ENCODE data around the gene TEX261.

The TEX261 gene

DNA sequence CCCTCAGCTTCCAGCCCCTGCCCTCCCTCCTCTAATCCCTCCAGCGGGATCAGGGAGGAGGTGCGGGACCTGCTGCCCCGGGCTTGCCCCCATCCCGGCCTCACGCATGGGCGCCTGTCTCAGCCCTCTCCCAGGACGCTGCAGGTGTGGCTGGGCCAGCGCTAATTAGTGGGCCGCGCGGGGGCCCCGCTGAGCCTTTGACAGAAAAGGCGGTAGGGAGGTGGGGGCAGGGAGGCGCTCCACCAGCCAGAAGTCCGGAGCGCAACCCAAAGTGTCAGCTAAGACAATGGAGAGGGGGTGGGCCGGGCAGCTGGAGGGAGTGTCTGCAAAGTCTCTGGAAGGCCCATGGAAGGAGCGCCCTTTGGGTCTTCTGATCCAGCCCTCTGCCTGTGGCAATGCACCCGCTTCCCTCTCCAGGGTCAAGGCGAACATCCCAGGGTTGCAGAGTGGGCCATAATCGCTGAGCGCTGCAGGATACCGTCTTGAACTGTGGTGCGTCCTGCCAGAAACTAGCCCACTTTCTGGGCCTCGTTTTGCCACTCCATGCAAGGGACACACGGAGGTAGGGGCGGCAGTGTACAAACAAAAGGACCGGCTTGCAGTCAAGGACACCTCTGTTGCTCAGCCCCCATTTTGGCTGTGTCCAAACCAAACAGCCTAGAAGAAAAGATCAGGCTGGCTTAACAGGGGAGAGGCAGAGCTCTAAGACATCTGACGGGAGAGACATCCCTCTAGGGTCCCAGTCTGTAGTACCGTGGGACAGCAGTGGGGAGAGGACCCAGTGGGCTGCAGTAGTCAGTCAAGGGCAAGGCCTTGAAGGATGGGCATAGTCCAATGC, 55.5 kb downstream of the TEX261 start:
- TF ChIP-seq, protein P1, sequence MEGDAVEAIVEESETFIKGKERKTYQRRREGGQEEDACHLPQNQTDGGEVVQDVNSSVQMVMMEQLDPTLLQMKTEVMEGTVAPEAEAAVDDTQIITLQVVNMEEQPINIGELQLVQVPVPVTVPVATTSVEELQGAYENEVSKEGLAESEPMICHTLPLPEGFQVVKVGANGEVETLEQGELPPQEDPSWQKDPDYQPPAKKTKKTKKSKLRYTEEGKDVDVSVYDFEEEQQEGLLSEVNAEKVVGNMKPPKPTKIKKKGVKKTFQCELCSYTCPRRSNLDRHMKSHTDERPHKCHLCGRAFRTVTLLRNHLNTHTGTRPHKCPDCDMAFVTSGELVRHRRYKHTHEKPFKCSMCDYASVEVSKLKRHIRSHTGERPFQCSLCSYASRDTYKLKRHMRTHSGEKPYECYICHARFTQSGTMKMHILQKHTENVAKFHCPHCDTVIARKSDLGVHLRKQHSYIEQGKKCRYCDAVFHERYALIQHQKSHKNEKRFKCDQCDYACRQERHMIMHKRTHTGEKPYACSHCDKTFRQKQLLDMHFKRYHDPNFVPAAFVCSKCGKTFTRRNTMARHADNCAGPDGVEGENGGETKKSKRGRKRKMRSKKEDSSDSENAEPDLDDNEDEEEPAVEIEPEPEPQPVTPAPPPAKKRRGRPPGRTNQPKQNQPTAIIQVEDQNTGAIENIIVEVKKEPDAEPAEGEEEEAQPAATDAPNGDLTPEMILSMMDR (IDR thresholded peaks at IDR 0.05; ENCODE audit: control insufficient read depth, extremely low read depth, insufficient read depth), result no peak
- H3K4me3 ChIP-seq (ENCODE audit: low read depth, low read length), result no peak overlapping the region
- no peak for DNase-seq (ENCODE audit: low read depth)

DNA sequence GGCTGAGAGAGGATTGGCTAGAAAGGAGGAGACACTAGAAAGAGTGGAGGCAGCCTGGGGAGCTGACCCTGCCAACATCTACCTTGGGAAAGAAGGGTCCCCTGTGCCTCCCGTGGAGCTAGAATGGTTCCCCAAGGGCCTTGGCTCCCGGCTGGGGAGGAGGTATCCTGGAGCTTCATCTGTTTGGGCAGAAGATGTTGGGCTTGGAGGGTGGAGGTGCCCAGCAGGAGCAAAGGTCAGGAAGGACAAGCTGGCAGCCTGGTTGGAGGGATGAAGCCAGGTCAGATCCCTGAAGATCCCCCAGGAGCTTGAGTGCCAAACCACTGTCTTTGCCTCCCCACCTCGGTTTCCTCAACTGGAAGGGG, 56.1 kb downstream of the TEX261 start:
- no peak overlapping the region for H3K4me3 ChIP-seq (ENCODE audit: low read depth, low read length)
- no peak for DNase-seq (ENCODE audit: low read depth)
- TF ChIP-seq, protein P1 (IDR thresholded peaks at IDR 0.05; ENCODE audit: control insufficient read depth, extremely low read depth, insufficient read depth), result no peak

DNA sequence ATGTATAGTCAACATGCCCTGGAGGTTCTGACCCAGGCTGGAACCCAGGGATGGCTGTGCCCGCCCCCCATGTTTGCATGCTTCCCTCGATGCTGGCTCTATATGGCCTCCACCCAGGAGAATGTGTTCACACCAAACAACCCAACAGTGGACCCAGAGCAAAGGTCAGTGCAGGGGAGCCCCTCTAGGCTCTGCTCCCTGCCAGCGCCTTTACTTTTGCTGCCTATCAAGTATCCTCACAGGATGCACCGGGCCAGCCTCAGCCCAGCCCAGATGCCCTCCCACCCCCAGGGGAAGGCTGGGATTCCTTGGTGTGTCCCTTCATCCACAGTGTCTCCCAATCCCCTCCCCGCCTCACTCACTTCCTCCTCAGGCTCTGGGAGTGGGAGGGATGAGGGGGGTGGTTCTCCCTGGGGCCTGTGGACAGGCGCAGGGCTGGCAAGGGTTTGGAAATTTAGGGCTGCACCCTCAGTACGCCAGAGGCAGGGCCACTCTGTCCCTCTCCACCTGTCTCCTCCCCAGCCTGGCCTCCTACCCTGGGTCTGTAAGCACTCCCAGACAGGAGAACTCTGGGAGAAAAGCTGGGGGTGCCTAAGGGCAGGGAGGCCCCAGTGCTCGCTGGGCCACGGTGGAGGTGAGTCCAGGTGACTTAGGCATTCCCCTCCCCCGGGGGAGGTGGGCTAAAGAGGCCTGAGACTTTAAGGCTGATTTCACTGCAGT, 56.6 kb downstream of the TEX261 start:
- no peak for DNase-seq (ENCODE audit: low read depth)
- H3K4me3 ChIP-seq (ENCODE audit: low read depth, low read length), result no peak overlapping the region
- TF ChIP-seq, protein P1 (IDR thresholded peaks at IDR 0.05; ENCODE audit: control insufficient read depth, extremely low read depth, insufficient read depth), result no peak

DNA sequence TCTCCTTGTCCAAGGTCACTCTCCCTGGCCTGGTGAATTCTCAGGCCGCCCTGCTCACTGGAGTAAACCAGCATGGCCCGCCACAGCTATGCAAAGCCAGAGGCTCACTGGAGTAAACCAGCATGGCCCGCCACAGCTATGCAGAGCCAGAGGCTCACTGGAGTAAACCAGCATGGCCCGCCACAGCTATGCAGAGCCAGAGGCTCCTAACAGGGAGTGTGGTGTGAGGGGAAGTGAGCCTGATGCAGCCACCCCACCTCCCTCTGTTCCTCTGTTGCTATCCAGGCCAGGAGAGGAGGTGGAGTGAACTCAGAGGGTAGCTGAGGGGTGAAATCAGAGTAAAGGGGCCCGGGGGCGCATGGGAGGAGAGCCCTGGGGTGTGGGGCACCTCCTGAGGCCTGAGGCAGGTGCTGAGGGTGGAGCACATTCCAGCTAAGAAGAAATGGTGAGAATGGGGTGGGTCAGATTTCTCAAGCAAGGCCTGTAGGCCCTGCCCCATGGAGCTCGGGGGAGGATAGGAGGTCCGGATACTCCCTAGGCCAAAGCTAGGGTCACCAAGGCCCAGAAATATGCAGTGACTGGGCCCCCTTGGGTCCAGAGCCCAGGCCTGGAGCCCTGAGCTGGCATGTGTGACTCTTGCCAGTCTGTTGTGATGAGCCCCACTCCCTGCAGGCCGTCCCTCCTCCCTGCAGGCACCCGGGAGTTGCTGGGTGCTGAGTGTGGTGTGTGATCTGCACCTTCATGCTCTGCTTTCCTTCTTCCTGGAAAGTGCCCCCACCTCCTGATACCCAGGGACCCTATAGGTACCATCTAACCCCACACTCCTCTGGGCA, 57.5 kb downstream of the TEX261 start:
- TF ChIP-seq, protein P1 (IDR thresholded peaks at IDR 0.05; ENCODE audit: control insufficient read depth, extremely low read depth, insufficient read depth), result no peak
- no peak overlapping the region for H3K4me3 ChIP-seq (ENCODE audit: low read depth, low read length)
- no peak for DNase-seq (ENCODE audit: low read depth)

DNA sequence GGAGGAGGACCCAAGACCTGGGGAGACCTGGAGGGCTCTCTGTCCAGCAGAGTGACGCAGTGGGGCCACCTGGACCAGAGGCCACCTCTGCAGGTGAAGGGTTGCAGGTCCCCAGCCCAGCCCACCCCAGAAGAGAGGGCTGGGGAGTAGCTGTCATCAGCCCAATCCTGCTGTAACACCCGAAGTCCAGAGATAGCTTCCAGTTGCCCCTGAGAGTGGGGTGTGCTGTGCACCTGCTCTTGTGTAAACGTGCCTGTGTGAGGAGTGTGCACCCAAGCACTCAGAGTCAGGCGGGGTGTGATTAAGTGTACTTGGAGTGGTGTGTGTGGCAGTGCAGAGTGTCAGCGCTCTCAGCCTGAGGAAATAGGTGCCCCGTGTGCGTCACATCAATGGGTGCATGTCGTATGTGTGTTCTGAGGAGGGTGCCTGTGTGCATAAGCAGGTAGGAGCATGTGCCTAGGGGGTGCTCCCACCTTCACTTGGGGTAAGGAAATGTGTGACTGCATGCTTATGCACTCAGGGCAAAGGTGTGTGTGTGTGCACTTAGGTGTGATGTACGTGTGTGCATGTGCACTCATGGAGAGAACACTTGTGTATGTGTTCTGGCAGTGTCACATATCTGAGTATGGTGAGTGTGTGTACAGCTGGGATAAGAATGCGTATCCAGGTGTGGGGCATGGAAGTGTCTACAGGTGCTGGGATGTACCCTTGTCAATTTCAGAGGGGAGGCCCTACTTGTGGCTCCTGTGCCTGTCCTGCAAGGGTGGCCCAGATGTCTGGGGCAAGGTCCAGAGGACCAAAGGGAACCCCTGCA, 58.3 kb downstream of the TEX261 start:
- DNase-seq (ENCODE audit: low read depth), result no peak
- TF ChIP-seq, protein P1 (IDR thresholded peaks at IDR 0.05; ENCODE audit: control insufficient read depth, extremely low read depth, insufficient read depth), result no peak

More for the DNA sequence above, 58.3 kb downstream of the TEX261 start:
- H3K4me3 ChIP-seq (ENCODE audit: low read depth, low read length), result no peak overlapping the region

All from LNCaP clone FGC (cell line).